PC-9 (cell line): Measurements from ENCODE around the gene ESR2. TPM values are rescaled to one million over a fixed set of nuclear protein-coding genes. Genes with fewer than 3 reads are reported as not detected.

Experiments used
- BruUV-seq: library from RNA; stranded (reverse); fragments of 400-500 nt; replicated peaks from 2 replicates; lab custom pipeline; 2021; lab: Mats Ljungman, UMichigan
- CTCF ChIA-PET: fragments of 300-600 bp; sonication (Branson Sonifier 250); formaldehyde crosslinking; loops from one replicate; lab custom pipeline; 2022; ENCODE audit warnings: antibody characterized with exemption; lab: Charles Lee
- POLR2A ChIA-PET: fragments of 300-600 bp; sonication (Branson Sonifier 250); formaldehyde crosslinking; loops from one replicate; lab custom pipeline; 2022; ENCODE audit warnings: antibody characterized with exemption; ENCODE audit not compliant: unreplicated experiment; lab: Charles Lee
- DNase-seq, 2 experiments: peaks; one replicate each; pipeline versions ENCODE4 v3.0.0 to v3.0.0-alpha.2; 2015 to 2022; ENCODE audit warnings: mixed read lengths in 1 of 2
- H2AFZ ChIP-seq: fragments of 200-600 bp; sonication (generic); 2 replicates; pipeline ENCODE4 v1.8.1; 2017; ENCODE audit warnings: antibody characterized with exemption
- H3F3A ChIP-seq: fragments of 200-600 bp; sonication (generic); 2 replicates; pipeline ENCODE4 v1.8.1; 2017; ENCODE audit warnings: antibody characterized with exemption, mild to moderate bottlenecking, low read depth; ENCODE audit not compliant: insufficient read depth
- H3K27ac ChIP-seq: fragments of 200-600 bp; sonication (generic); 2 replicates; pipeline ENCODE4 v1.6.1; 2016; ENCODE audit warnings: mixed run types
- H3K27me3 ChIP-seq: fragments of 200-600 bp; sonication (generic); 2 replicates; pipeline ENCODE4 v1.6.1; 2016; ENCODE audit warnings: low read depth, mixed run types; ENCODE audit not compliant: insufficient read depth
- H3K36me3 ChIP-seq: fragments of 200-600 bp; sonication (generic); 2 replicates; pipeline ENCODE4 v1.6.1; 2016; ENCODE audit warnings: low read depth, mixed run types
- H3K4me1 ChIP-seq: fragments of 200-600 bp; sonication (generic); replicated peaks from 2 replicates; pipeline ENCODE4 v1.6.1; 2016; ENCODE audit warnings: mixed run types; ENCODE audit not compliant: insufficient read depth
- H3K4me2 ChIP-seq: fragments of 200-600 bp; sonication (generic); 2 replicates; pipeline ENCODE4 v1.6.1; 2017; ENCODE audit warnings: mixed run types
- H3K4me3 ChIP-seq: fragments of 200-600 bp; sonication (generic); 2 replicates; pipeline ENCODE4 v1.6.1; 2016; ENCODE audit warnings: mixed run types
- H3K79me2 ChIP-seq: fragments of 200-600 bp; sonication (generic); 2 replicates; pipeline ENCODE4 v1.6.1; 2017; ENCODE audit warnings: low read depth, mixed run types
- H3K9me2 ChIP-seq: fragments of 200-600 bp; sonication (generic); 2 replicates; pipeline ENCODE4 v1.8.1; 2017; ENCODE audit warnings: mild to moderate bottlenecking; ENCODE audit not compliant: insufficient read depth
- H3K9me3 ChIP-seq: fragments of 200-600 bp; sonication (generic); 2 replicates; pipeline ENCODE4 v1.8.1; 2016; ENCODE audit warnings: low read depth; ENCODE audit not compliant: insufficient read depth
- H4K20me1 ChIP-seq: fragments of 200-600 bp; sonication (generic); 2 replicates; pipeline ENCODE4 v1.8.1; 2017; ENCODE audit not compliant: insufficient read depth
- EZH2 ChIP-seq: fragments of 200-600 bp; sonication (generic); IDR thresholded peaks from 2 replicates; pipeline ENCODE4 v1.8.0; 2017; ENCODE audit warnings: antibody characterized with exemption, low read depth
- intact Hi-C: fragments of 100-400 bp; cut with micrococcal nuclease; formaldehyde crosslinking; loops from one replicate; pipeline ENCODE4 v1.10.0; 2022; ENCODE audit not compliant: unreplicated experiment
- total RNA-seq: library from RNA; stranded (reverse); gene quantifications from 2 replicates; pipeline ENCODE4 v1.2.3, GENCODE V29; 2021
- TF ChIP-seq, protein P1 (sequence below): fragments of 200-600 bp; sonication (generic); conservative IDR thresholded peaks from 2 replicates; pipeline ENCODE4 v1.6.1; 2017; ENCODE audit warnings: mixed run types, antibody characterized with exemption, mild to moderate bottlenecking, moderate library complexity

The ESR2 gene
- total RNA-seq, 1 experiment from 2014 or later: 0.20 TPM

- H3K9me2 ChIP-seq: no peaks in the 10 kb centered on the region
- no peak for DNase-seq
- no peaks in the 10 kb centered on the region for H3K4me1 ChIP-seq
- H3K9me3 ChIP-seq: no peaks in the 10 kb centered on the region
- H3K79me2 ChIP-seq: no peaks in the 10 kb centered on the region
- TF ChIP-seq, protein P1, sequence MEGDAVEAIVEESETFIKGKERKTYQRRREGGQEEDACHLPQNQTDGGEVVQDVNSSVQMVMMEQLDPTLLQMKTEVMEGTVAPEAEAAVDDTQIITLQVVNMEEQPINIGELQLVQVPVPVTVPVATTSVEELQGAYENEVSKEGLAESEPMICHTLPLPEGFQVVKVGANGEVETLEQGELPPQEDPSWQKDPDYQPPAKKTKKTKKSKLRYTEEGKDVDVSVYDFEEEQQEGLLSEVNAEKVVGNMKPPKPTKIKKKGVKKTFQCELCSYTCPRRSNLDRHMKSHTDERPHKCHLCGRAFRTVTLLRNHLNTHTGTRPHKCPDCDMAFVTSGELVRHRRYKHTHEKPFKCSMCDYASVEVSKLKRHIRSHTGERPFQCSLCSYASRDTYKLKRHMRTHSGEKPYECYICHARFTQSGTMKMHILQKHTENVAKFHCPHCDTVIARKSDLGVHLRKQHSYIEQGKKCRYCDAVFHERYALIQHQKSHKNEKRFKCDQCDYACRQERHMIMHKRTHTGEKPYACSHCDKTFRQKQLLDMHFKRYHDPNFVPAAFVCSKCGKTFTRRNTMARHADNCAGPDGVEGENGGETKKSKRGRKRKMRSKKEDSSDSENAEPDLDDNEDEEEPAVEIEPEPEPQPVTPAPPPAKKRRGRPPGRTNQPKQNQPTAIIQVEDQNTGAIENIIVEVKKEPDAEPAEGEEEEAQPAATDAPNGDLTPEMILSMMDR: no peak
- TF ChIP-seq EZH2: no peak
- H3K4me2 ChIP-seq: no peak overlapping the region
- H2AFZ ChIP-seq: no peak overlapping the region
- H3K27ac ChIP-seq: no peak overlapping the region
- no peaks in the 10 kb centered on the region for H3F3A ChIP-seq
- POLR2A ChIA-PET: no interaction called here
- intact Hi-C loops: no loop called here
- H4K20me1 ChIP-seq: no peaks in the 10 kb centered on the region
- H3K27me3 ChIP-seq: no peaks in the 10 kb centered on the region
- no peaks in the 10 kb centered on the region for H3K36me3 ChIP-seq
- CTCF ChIA-PET: no interaction called here
- no TSS peak for BruUV-seq
- H3K4me3 ChIP-seq: no peak overlapping the region
These were observed 68.9 kb downstream of the ESR2 start for GRCh38 chr14:64225151-64225757.

DNA sequence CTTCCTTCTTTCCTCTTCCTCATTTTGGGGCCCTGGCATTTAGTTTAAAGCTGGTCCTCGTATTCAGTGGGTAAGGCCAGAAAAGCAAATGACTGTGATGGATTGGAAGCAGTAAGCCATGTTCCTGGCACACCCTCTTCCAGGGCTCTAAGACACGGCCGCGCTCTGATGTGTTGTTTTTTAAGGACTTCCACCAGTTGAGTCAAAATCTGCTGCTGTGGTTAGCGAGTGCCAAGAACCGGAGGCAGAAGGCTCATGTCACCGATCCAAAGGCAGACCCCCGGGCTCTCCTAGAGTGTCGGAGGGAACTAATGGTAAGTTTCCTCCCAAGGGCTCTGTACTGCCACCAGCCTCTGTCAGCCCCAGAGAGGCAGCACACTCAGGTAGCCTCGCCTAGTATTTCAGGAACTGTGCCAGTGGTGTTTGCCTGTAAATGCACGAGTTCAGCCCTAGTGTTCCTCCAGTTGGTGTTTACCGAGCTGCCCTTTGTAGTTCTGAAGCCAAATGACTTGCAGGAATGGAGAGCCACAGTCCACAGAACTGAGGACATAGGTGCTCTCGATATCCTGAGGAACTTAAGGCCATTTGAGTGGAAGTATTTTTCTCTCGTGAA, 72.7 kb downstream of the ESR2 start:
- Histone ChIP-seq H2AFZ (no peak overlapping the region), H3K9me3 (no peaks in the 10 kb centered on the region), H4K20me1 (no peaks in the 10 kb centered on the region), H3K79me2 (no peaks in the 10 kb centered on the region), H3K4me2 (no peak overlapping the region), H3K36me3 (no peaks in the 10 kb centered on the region), H3F3A (no peaks in the 10 kb centered on the region), H3K4me1 (no peaks in the 10 kb centered on the region), H3K4me3 (no peak overlapping the region), H3K27ac (no peak overlapping the region), H3K27me3 (no peaks in the 10 kb centered on the region), H3K9me2 (no peaks in the 10 kb centered on the region)
- no peak for TF ChIP-seq EZH2
- TF ChIP-seq, protein P1: no peak
- no TSS peak for BruUV-seq
- DNase-seq: no peak
- CTCF ChIA-PET: no interaction called here
- POLR2A ChIA-PET: no interaction called here
- intact Hi-C loops: no loop called here

DNA sequence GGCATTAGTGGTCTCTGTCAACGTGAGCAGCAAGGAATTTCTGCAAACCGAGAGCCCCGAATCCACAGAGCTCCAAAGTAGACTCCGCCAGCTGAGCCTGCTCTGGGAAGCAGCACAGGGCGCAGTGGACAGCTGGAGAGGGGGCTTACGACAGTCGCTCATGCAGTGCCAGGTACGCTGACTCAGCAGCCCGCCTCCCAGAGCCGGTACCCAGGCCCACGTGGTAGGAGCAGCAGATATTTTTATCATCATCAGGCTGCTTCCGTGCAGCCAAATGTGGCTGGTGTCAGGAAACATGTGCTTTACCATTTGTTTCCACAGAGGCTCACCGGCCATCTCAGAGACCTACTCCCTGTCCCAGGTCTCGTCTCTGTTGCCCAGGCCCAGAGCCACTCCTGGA, 73.7 kb downstream of the ESR2 start:
- POLR2A ChIA-PET: interaction anchor here (0.5 kb wide), 1 partner anchor 99 kb away, joined by 3 read pairs; no protein-coding TSS in a partner anchor
- H3K4me3 ChIP-seq: no peak overlapping the region

More for the DNA sequence above, 73.7 kb downstream of the ESR2 start:
- no peaks in the 10 kb centered on the region for H3F3A ChIP-seq
- DNase-seq: no peak
- H3K36me3 ChIP-seq: no peaks in the 10 kb centered on the region
- H3K4me2 ChIP-seq: no peak overlapping the region
- no peaks in the 10 kb centered on the region for H3K9me3 ChIP-seq
- H3K4me1 ChIP-seq: no peaks in the 10 kb centered on the region
- TF ChIP-seq, protein P1: no peak
- no peak for TF ChIP-seq EZH2
- no peaks in the 10 kb centered on the region for H4K20me1 ChIP-seq
- no peak overlapping the region for H2AFZ ChIP-seq
- no TSS peak for BruUV-seq
- CTCF ChIA-PET: no interaction called here
- H3K27me3 ChIP-seq: no peaks in the 10 kb centered on the region
- intact Hi-C loops: no loop called here
- H3K27ac ChIP-seq: no peak overlapping the region
- no peaks in the 10 kb centered on the region for H3K9me2 ChIP-seq
- no peaks in the 10 kb centered on the region for H3K79me2 ChIP-seq
